Gastrocnemius medialis (tissue), 4 donors: Measurements from ENCODE around the gene PLCH1.

Experiments used
- CTCF ChIP-seq, 5 experiments: fragments of 450-650 bp in 3 of 5; fragments of 200-600 bp in 2 of 5; sonication (generic) in 2 of 5; IDR thresholded peaks in 4 of 5; conservative IDR thresholded peaks in 1 of 5; 1 replicate in 4 of 5; 2 replicates in 1 of 5; pipeline ENCODE4 v1.5.1; 2016 to 2019; ENCODE audit warnings: antibody characterized with exemption in 5 of 5, mild to moderate bottlenecking in 3 of 5, moderate library complexity in 3 of 5
- POLR2A ChIP-seq, 2 donors: fragments of 450-650 bp; IDR thresholded peaks; one replicate each; pipeline ENCODE4 v1.6.1; 2017; ENCODE audit warnings: antibody characterized with exemption in 2 of 2, mild to moderate bottlenecking in 2 of 2, moderate library complexity in 2 of 2

- TF ChIP-seq POLR2A (IDR thresholded peaks at IDR 0.05), result no peak
- TF ChIP-seq CTCF (IDR thresholded peaks at IDR 0.05 in 4 of 5, conservative IDR thresholded peaks at IDR 0.05 in 1 of 5), result no peak
Measured at GRCh38 chr3:155431856-155432570, 312.9 kb downstream of the PLCH1 start.
